GM12878 (cell line): Measurements from ENCODE around the gene RUFY3. TPM values are rescaled to one million over a fixed set of nuclear protein-coding genes. Genes with fewer than 3 reads are reported as not detected.

Experiments
- ATAC-seq: fragments of 200-7000 bp; cut with Tn5 transposase; 3 replicates; pipeline ENCODE4 v1.9.1; 2020; ENCODE audit warnings: mild to moderate bottlenecking, moderate library complexity
- BruUV-seq: library from RNA; stranded (reverse); fragments of 400-500 nt; replicated peaks from 2 replicates; lab custom pipeline; 2021; lab: Mats Ljungman, UMichigan
- CTCF ChIA-PET: fragments of 300-600 bp; sonication (Branson Sonifier 250); formaldehyde crosslinking; extraction: SDS; loops from one replicate; lab custom pipeline; 2021; ENCODE audit warnings: inconsistent platforms; lab: Yijun Ruan, JAX
- POLR2A ChIA-PET: fragments of 350-600 bp; formaldehyde crosslinking; extraction: SDS; loops from one replicate; lab custom pipeline; 2021; ENCODE audit warnings: inconsistent platforms; lab: Charles Lee
- RAD21 ChIA-PET: fragments of 300-600 bp; sonication (Branson Sonifier 250); formaldehyde crosslinking; loops from one replicate; lab custom pipeline; 2023; ENCODE audit warnings: antibody characterized with exemption; ENCODE audit not compliant: unreplicated experiment; lab: Charles Lee
- SMC1A ChIA-PET: fragments of 300-600 bp; sonication (Branson Sonifier 250); formaldehyde crosslinking; loops from one replicate; lab custom pipeline; 2023; ENCODE audit not compliant: unreplicated experiment, uncharacterized antibody; lab: Charles Lee
- DNase-seq: peaks from one replicate; pipeline ENCODE4 v3.0.0-alpha.2; 2011; ENCODE audit warnings: low read depth, low spot score
- FAIRE-seq: peaks from 3 replicates; lab custom pipeline; 2011; peaks lifted over from hg19 to GRCh38; lab: Jason Lieb, UNC
- H2AFZ ChIP-seq: 2 replicates; pipeline ENCODE4 v1.6.0; 2011; ENCODE audit warnings: low read depth, low read length, control low read depth; ENCODE audit not compliant: control insufficient read depth
- H3K27ac ChIP-seq: 2 replicates; pipeline ENCODE4 v1.5.1; 2011; ENCODE audit warnings: control low read depth; ENCODE audit not compliant: control insufficient read depth, insufficient read depth
- H3K27me3 ChIP-seq, 2 experiments: replicated peaks in 1 of 2; 2 replicates each; pipeline versions ENCODE4 v1.6.0 to v1.6.1; 2011; ENCODE audit warnings: low read length in 1 of 2; ENCODE audit not compliant: control insufficient read depth in 2 of 2, insufficient read depth in 2 of 2
- H3K36me3 ChIP-seq, 2 experiments: 2 replicates each; pipeline ENCODE4 v1.5.1; 2011; ENCODE audit warnings: low read length in 1 of 2; ENCODE audit not compliant: control insufficient read depth in 2 of 2, insufficient read depth in 2 of 2
- H3K4me1 ChIP-seq: 2 replicates; pipeline ENCODE4 v1.6.1; 2011; ENCODE audit warnings: mild to moderate bottlenecking, low read length, moderate library complexity, mixed read lengths; ENCODE audit not compliant: control insufficient read depth, insufficient read depth
- H3K4me2 ChIP-seq: 2 replicates; pipeline ENCODE4 v1.6.0; 2011; ENCODE audit warnings: control low read depth; ENCODE audit not compliant: control insufficient read depth, insufficient read depth
- H3K4me3 ChIP-seq: fragments of 200-600 bp; sonication (generic); 2 replicates; pipeline ENCODE4 v1.5.1; 2016
- H3K79me2 ChIP-seq: 2 replicates; pipeline ENCODE4 v1.6.0; 2011; ENCODE audit warnings: low read length; ENCODE audit not compliant: control insufficient read depth, insufficient read depth
- H3K9ac ChIP-seq: 2 replicates; pipeline ENCODE4 v1.8.0; 2011; ENCODE audit warnings: low read length, control low read depth, mixed read lengths; ENCODE audit not compliant: control insufficient read depth, insufficient read depth
- H3K9me3 ChIP-seq: replicated peaks from 3 replicates; pipeline ENCODE4 v1.5.1; 2011; ENCODE audit warnings: mild to moderate bottlenecking, low read length; ENCODE audit not compliant: control insufficient read depth, insufficient read depth
- H4K20me1 ChIP-seq: 2 replicates; pipeline ENCODE4 v1.6.0; 2011; ENCODE audit not compliant: control insufficient read depth, insufficient read depth
- EGR1 ChIP-seq, 2 experiments: IDR thresholded peaks; 1 replicate in 1 of 2; 2 replicates in 1 of 2; pipeline ENCODE4 v1.6.1; 2011 to 2012; ENCODE audit warnings: low read depth in 2 of 2, low read length in 2 of 2, borderline replicate concordance in 1 of 2, mild to moderate bottlenecking in 1 of 2, moderate library complexity in 1 of 2
- FOS ChIP-seq: IDR thresholded peaks from 3 replicates; pipeline ENCODE4 v1.6.1; 2011; ENCODE audit warnings: borderline replicate concordance; ENCODE audit not compliant: insufficient read length; ENCODE audit errors: extremely low read depth
- KLF5 ChIP-seq: fragments of 450-650 bp; IDR thresholded peaks from 2 replicates; pipeline ENCODE4 v1.6.1; 2014; ENCODE audit warnings: mild to moderate bottlenecking; ENCODE audit not compliant: partially characterized antibody
- PRDM15 ChIP-seq: fragments of 450-650 bp; formaldehyde crosslinking; IDR thresholded peaks from 2 replicates; pipeline ENCODE4 v1.4.0; 2020; ENCODE audit warnings: mild to moderate bottlenecking, moderate library complexity
- SMAD5 ChIP-seq: IDR thresholded peaks from 2 replicates; pipeline ENCODE4 v1.6.1; 2016; ENCODE audit warnings: antibody characterized with exemption, low read depth
- SMC3 ChIP-seq: IDR thresholded peaks from 2 replicates; pipeline ENCODE4 v1.6.1; 2011; ENCODE audit warnings: low read length, improper control_type of control experiment, borderline replicate concordance
- SREBF1 ChIP-seq: IDR thresholded peaks from 2 replicates; pipeline ENCODE4 v1.6.1; 2012; ENCODE audit warnings: mild to moderate bottlenecking, low read length
- SUPT20H ChIP-seq: IDR thresholded peaks from 2 replicates; pipeline ENCODE4 v1.6.1; 2011; ENCODE audit warnings: low read depth, mild to moderate bottlenecking, low read length, moderate library complexity, borderline replicate concordance; ENCODE audit not compliant: control insufficient read depth
- TBL1XR1 ChIP-seq: IDR thresholded peaks from 2 replicates; pipeline ENCODE4 v1.6.1; 2012; ENCODE audit warnings: low read depth, low read length, improper control_type of control experiment
- ZBTB33 ChIP-seq: fragments of 450-650 bp; IDR thresholded peaks from 2 replicates; pipeline ENCODE4 v1.6.1; 2017; ENCODE audit warnings: mild to moderate bottlenecking
- ZNF384 ChIP-seq: IDR thresholded peaks from 2 replicates; pipeline ENCODE4 v1.6.1; 2012; ENCODE audit warnings: low read depth, mild to moderate bottlenecking, low read length, improper control_type of control experiment, borderline replicate concordance
- ZNF687 ChIP-seq: fragments of 450-650 bp; IDR thresholded peaks from 2 replicates; pipeline ENCODE4 v1.6.1; 2017; ENCODE audit warnings: mild to moderate bottlenecking, moderate library complexity
- in situ Hi-C: fragments of 300-500 bp; cut with MboI; formaldehyde crosslinking; loops from 9 replicates; pipeline ENCODE4 v1.14.3; 2018; ENCODE audit warnings: mixed read lengths
- intact Hi-C: fragments of 100-400 bp; cut with micrococcal nuclease; formaldehyde crosslinking; loops from one replicate; pipeline ENCODE4 v1.14.2; 2022; ENCODE audit not compliant: unreplicated experiment
- polyA plus RNA-seq, 11 experiments: library from polyadenylated mRNA; depleted of rRNA in 4 of 11; unstranded in 6 of 11; stranded (reverse) in 5 of 11; fragments of >200 nt; fragmentation: Nextera tagmentation in 4 of 11; fragmentation: Illumina TruSeq in 1 of 11; extraction: Ambion mirVana in 4 of 11; extraction: Trizol in 1 of 11; gene quantifications; 1 replicate in 1 of 11; 2 replicates in 10 of 11; pipeline versions ENCODE4 v1.2.1 to v1.2.3, GENCODE V29; 2011 to 2016; ENCODE audit warnings: inconsistent platforms in 2 of 11, missing spikeins in 2 of 11, low read depth in 1 of 11
- total RNA-seq, 4 experiments: library from RNA; depleted of rRNA in 3 of 4; stranded (reverse); fragments of >200 nt in 3 of 4; fragmentation: Illumina TruSeq in 1 of 4; extraction: Trizol in 1 of 4; gene quantifications; 2 replicates each; pipeline versions ENCODE4 v1.2.1 to v1.2.3, GENCODE V29; 2013 to 2021
- TF ChIP-seq, protein P1 (sequence below): IDR thresholded peaks from 2 replicates; pipeline ENCODE4 v1.6.1; 2012; ENCODE audit warnings: low read depth, low read length, improper control_type of control experiment

Gene RUFY3
- total and polyA plus RNA-seq, 10 of the 15 experiments (the other 5 are each of a cell fraction or from before 2014, with no cell fraction given), result 5.1 to 28.3 (median 13.1) TPM

GRCh38 chr4:70759627-70760026, 37.9 kb downstream of the RUFY3 start:
- H3K9ac ChIP-seq, result no peak overlapping the region
- BruUV-seq, result no TSS peak
- H3K27ac ChIP-seq, result no peak overlapping the region
- POLR2A ChIA-PET, result interaction anchor here (1.1 kb wide), 2 partner anchors 8 to 71 kb away, joined by 3 to 4 read pairs; no protein-coding TSS in a partner anchor
- no peaks in the 10 kb centered on the region for H3K36me3 ChIP-seq
- DNase-seq (no peak), FAIRE-seq (no peak), ATAC-seq (no peak)
- RAD21 ChIA-PET, result interaction anchor here (1.3 to 3.6 kb wide), 4 partner anchors 24 to 250 kb away, joined by 3 to 17 read pairs (median 5); no protein-coding TSS in a partner anchor
- CTCF ChIA-PET, result interaction anchor here (0.6 to 3.4 kb wide), 10 partner anchors 10 to 253 kb away, joined by 3 to 27 read pairs (median 4); no protein-coding TSS in a partner anchor
- no peak overlapping the region for H3K4me2 ChIP-seq
- H3K9me3 ChIP-seq, result no peaks in the 10 kb centered on the region; the same call in 2 of the 3 replicates
- H3K4me1 ChIP-seq, result peaks cover 10% of the 10 kb centered on the region
- H4K20me1 ChIP-seq, result no peaks in the 10 kb centered on the region
- SMC1A ChIA-PET, result interaction anchor here (0.7 to 14.0 kb wide), 8 partner anchors 10 to 56 kb away, joined by 3 to 204 read pairs (median 6); no protein-coding TSS in a partner anchor
- H3K4me3 ChIP-seq, result no peak overlapping the region
- H3K79me2 ChIP-seq, result no peaks in the 10 kb centered on the region
- in situ Hi-C loops (no loop called here), intact Hi-C loops (no loop called here)
- H2AFZ ChIP-seq, result no peak overlapping the region; the same call in 1 of the 2 replicates
- H3K27me3 ChIP-seq, result no peaks in the 10 kb centered on the region
- TF ChIP-seq SMC3, result no peak
- no peak for TF ChIP-seq ZNF384
- no peak for TF ChIP-seq EGR1 (IDR thresholded peaks at IDR 0.05; ENCODE audit: borderline replicate concordance in 1 of 2, low read depth in 2 of 2, low read length in 2 of 2)
- TF ChIP-seq TBL1XR1, result no peak
- TF ChIP-seq SMAD5, result no peak
- TF ChIP-seq, protein P1, sequence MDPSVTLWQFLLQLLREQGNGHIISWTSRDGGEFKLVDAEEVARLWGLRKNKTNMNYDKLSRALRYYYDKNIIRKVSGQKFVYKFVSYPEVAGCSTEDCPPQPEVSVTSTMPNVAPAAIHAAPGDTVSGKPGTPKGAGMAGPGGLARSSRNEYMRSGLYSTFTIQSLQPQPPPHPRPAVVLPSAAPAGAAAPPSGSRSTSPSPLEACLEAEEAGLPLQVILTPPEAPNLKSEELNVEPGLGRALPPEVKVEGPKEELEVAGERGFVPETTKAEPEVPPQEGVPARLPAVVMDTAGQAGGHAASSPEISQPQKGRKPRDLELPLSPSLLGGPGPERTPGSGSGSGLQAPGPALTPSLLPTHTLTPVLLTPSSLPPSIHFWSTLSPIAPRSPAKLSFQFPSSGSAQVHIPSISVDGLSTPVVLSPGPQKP, result no peak
- TF ChIP-seq SREBF1, result no peak
- TF ChIP-seq ZNF687, result no peak
- TF ChIP-seq SUPT20H, result no peak
- no peak for TF ChIP-seq FOS
- TF ChIP-seq KLF5, result no peak
- no peak for TF ChIP-seq ZBTB33
- TF ChIP-seq PRDM15, result no peak
